NCI-H345 (cell line): ENCODE measurements around the gene OXLD1.

Source experiments
- DNase-seq: peaks from one replicate; lab custom pipeline; 2025; lab: John Stamatoyannopoulos, UW

Gene OXLD1

GRCh38 chr17:81666342-81667191 is at the start of gene OXLD1, which contains the start of gene CCDC137:
TSS of gene OXLD1 (minus strand) at chr17:81666605. CDS start at chr17:81666577, 28 bp downstream.
TSS of gene CCDC137 (plus strand) at chr17:81666737. CDS start at chr17:81666767, 30 bp downstream.
- peak; percentile 97 for DNase-seq

GRCh38 chr17:81715107-81715871 is 48.9 kb upstream of the OXLD1 start:
- DNase-seq = no peak

- DNase-seq = no peak
Measured at GRCh38 chr17:81714412-81715106, 48.2 kb upstream of the OXLD1 start.

- no peak for DNase-seq
Measured at GRCh38 chr17:81713556-81714411, 47.4 kb upstream of the OXLD1 start.

GRCh38 chr17:81713004-81713555 is 46.7 kb upstream of the OXLD1 start:
- DNase-seq = no peak

GRCh38 chr17:81712468-81713003 is 46.1 kb upstream of the OXLD1 start:
- DNase-seq = no peak

- peak; percentile 89 for DNase-seq
Measured at GRCh38 chr17:81711814-81712467, 45.5 kb upstream of the OXLD1 start, which contains the start of gene SLC25A10. TSS of gene SLC25A10 (plus strand) at chr17:81712284. CDS start at chr17:81712427, 143 bp downstream.

GRCh38 chr17:81710514-81711308 is 44.3 kb upstream of the OXLD1 start:
- no peak for DNase-seq

GRCh38 chr17:81708739-81709185 is 42.4 kb upstream of the OXLD1 start:
- no peak for DNase-seq

- DNase-seq = no peak
Measured at GRCh38 chr17:81707725-81708646, 41.6 kb upstream of the OXLD1 start.

- no peak for DNase-seq
Measured at GRCh38 chr17:81706757-81707624, 40.6 kb upstream of the OXLD1 start.

GRCh38 chr17:81706232-81706611 is 39.8 kb upstream of the OXLD1 start:
- no peak for DNase-seq

GRCh38 chr17:81705518-81706231 is 39.3 kb upstream of the OXLD1 start:
- DNase-seq = no peak

GRCh38 chr17:81703747-81704654 is 37.6 kb upstream of the OXLD1 start:
- DNase-seq = no peak
